ENCODE measurements around the gene LNPEP. TPM values are rescaled to one million over a fixed set of nuclear protein-coding genes. Genes with fewer than 3 reads are reported as not detected.

Gene LNPEP
- total RNA-seq = 29.1 and 45.6 TPM in 2 replicates

- peak; percentile 93 for DNase-seq (ENCODE audit: low read depth, low spot score)
Measured at GRCh38 chr5:96935559-96936430, at the start of gene LNPEP. LNPEP (plus strand) TSS chr5:96936080; CDS start chr5:96936156, 76 bp downstream.

- peak; percentile 26 for DNase-seq (ENCODE audit: low read depth, low spot score)
Measured at GRCh38 chr5:96893342-96893741, 42.5 kb upstream of the LNPEP start.

- no peak for DNase-seq (ENCODE audit: low read depth, low spot score)
Measured at GRCh38 chr5:96896276-96896675, 39.6 kb upstream of the LNPEP start.

- DNase-seq (ENCODE audit: low read depth, low spot score) = no peak
Measured at GRCh38 chr5:96896806-96897205, 39.1 kb upstream of the LNPEP start.

GRCh38 chr5:96901384-96901783 lies 34.5 kb upstream of the LNPEP start:
- no peak for DNase-seq (ENCODE audit: low read depth, low spot score)

- no peak for DNase-seq (ENCODE audit: low read depth, low spot score)
Measured at GRCh38 chr5:96901841-96902240, 34.0 kb upstream of the LNPEP start.

- no peak for DNase-seq (ENCODE audit: low read depth, low spot score)
Measured at GRCh38 chr5:96902876-96903275, 33.0 kb upstream of the LNPEP start.

- no peak for DNase-seq (ENCODE audit: low read depth, low spot score)
Measured at GRCh38 chr5:96903300-96903699, 32.6 kb upstream of the LNPEP start.

GRCh38 chr5:96904054-96904931 lies 31.6 kb upstream of the LNPEP start:
- DNase-seq (ENCODE audit: low read depth, low spot score) = no peak

GRCh38 chr5:96905864-96906263 lies 30.0 kb upstream of the LNPEP start:
- DNase-seq (ENCODE audit: low read depth, low spot score) = no peak

GRCh38 chr5:96909003-96909402 lies 26.9 kb upstream of the LNPEP start:
- DNase-seq (ENCODE audit: low read depth, low spot score) = no peak

- no peak for DNase-seq (ENCODE audit: low read depth, low spot score)
Measured at GRCh38 chr5:96909435-96909834, 26.4 kb upstream of the LNPEP start.

- DNase-seq (ENCODE audit: low read depth, low spot score) = no peak
Measured at GRCh38 chr5:96911139-96911538, 24.7 kb upstream of the LNPEP start.

GRCh38 chr5:96913233-96913632 lies 22.6 kb upstream of the LNPEP start:
- DNase-seq (ENCODE audit: low read depth, low spot score) = no peak

- no peak for DNase-seq (ENCODE audit: low read depth, low spot score)
Measured at GRCh38 chr5:96919754-96920197, 16.1 kb upstream of the LNPEP start.

- DNase-seq (ENCODE audit: low read depth, low spot score) = no peak
Measured at GRCh38 chr5:96920744-96921355, 15.0 kb upstream of the LNPEP start.

GRCh38 chr5:96922499-96923244 lies 13.2 kb upstream of the LNPEP start:
- no peak for DNase-seq (ENCODE audit: low read depth, low spot score)

GRCh38 chr5:96924016-96924443 lies 11.8 kb upstream of the LNPEP start:
- DNase-seq (ENCODE audit: low read depth, low spot score) = no peak

GRCh38 chr5:96926276-96926675 lies 9.6 kb upstream of the LNPEP start:
- DNase-seq (ENCODE audit: low read depth, low spot score) = no peak

- no peak for DNase-seq (ENCODE audit: low read depth, low spot score)
Measured at GRCh38 chr5:96927008-96927407, 8.9 kb upstream of the LNPEP start.
